HG03039 (cell line): ENCODE data around the gene SERAC1.

Experiments
- ATAC-seq: cut with Tn5 transposase; IDR thresholded peaks from one replicate; pipeline ENCODE4 v1.9.1; 2021; ENCODE audit warnings: mild to moderate bottlenecking, moderate library complexity; ENCODE audit not compliant: unreplicated experiment

The SERAC1 gene

DNA sequence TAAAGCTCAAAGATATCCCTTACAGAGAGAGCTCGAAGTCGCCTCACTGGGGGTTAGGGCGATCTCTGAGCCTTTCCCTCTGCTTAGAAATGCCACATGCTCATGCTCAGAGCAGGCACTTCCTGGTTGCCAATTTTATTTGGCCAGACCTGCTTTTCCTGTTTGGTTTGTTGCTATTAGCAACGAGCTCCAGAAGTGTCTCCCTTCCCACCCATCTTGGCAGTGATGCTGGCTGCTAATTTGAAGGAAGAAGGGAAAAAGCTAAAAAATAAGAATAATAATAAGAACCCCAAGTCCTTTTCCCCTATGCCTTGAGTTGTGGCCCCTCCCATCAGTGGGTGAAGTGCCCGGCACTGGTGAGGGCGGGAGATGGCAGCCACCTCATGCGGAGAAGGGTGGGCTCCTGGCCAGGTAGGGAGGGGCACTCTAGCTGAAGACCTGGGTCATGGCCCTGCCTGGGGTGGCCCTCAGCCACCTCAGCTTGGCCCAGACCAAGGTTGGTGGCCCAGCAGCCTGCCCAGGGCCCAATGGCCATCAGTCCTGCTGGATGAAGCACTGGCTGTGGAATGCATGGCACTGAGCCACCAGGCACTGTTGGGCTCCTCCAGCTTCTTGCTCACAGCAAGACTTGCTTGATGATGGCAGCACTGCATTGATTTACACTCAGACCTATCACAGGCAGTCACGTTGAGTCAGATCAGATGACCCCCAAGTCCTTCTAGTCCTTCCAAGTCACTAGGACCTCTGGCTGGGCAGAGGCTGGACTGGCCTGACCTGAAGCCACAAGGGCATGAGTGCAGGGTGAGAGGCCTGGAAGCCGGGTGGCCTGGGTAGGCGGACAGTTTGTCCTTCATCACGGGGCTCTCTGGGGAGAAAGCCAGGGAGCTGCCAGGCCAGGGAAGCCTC is 107.4 kb downstream of the SERAC1 start:
- ATAC-seq = no peak
